ENCODE results near the gene EEF1A1. TPM values are rescaled to one million over a fixed set of nuclear protein-coding genes. Genes with fewer than 3 reads are reported as not detected.

EEF1A1 gene
- total and polyA plus RNA-seq, 2 of the 8 experiments (the other 6 are each of a cell fraction or from before 2014, with no cell fraction given) = 13,823 to 13,927 TPM

DNA sequence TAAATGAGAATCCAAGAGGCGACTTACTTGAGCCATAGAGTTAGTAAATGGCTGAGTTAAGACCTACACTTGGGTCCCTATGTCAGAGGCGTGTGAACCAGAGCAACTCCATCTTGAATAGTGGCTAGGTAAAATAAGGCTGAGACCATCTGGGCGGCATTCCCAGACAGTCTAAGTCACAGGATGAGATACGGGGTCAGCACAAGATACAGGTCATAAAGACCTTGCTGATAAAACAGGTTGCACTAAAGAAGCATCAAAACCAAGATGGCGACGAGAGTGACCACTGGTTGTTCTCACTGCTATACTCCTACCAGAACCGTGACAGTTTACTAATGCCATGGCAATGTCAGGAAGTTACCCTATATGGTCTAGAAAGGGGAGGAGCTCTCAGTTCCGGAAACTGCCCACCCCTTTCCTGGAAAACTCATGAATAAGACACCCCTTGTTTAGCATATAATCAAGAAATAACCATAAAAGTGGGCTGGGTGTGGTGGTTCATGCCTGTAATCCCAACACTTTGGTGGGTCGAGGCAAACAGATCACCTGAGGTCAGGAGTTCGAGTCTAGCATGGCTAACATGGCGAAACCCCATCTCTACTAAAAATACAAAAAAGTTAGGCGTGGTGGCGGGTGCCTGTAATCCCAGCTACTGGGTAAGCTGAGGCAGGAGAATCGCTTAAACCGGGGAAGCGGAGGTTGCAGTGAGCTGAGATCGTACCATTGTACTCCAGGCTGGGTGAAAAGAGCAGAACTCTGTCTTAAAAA is 43.9 kb upstream of the EEF1A1 start:
- DNase-seq (ENCODE audit: low read depth in 1 of 2, low spot score in 2 of 2) (no peak), FAIRE-seq (no peak)
- H2AFZ ChIP-seq (ENCODE audit: low read length) = no peak overlapping the region
- 94% methylated on average over 17 of the region's 17 CpGs; no CpG with 5 or more reads in 1 of the 2 experiments for WGBS, 2 experiments (ENCODE audit: extremely low coverage in 1 of 2, insufficient coverage in 1 of 2, insufficient read length in 1 of 2, insufficient replicate concordance in 2 of 2, low coverage in 1 of 2, low lambda C conversion rate in 2 of 2, missing lambda C conversion rate in 1 of 2)
- no peak overlapping the region for H3K4me2 ChIP-seq (ENCODE audit: insufficient read depth in 1 of 2, low read depth in 2 of 2, low read length in 2 of 2)
- no peaks in the 10 kb centered on the region for H3K9me3 ChIP-seq (ENCODE audit: insufficient read depth in 2 of 2, low read depth in 1 of 2, low read length in 1 of 2)
- H2BK12ac ChIP-seq (ENCODE audit: low read depth, low read length) = peak overlapping the region; percentile 62; the same call in 1 of the 2 replicates
- H4K91ac ChIP-seq (replicated peaks; ENCODE audit: insufficient read length, low read length) = peak overlapping the region; percentile 34
- peak overlapping the region; percentile 98 for H2AK5ac ChIP-seq (ENCODE audit: low read depth, low read length)
- peak overlapping the region; percentile 89; the same call in 1 of the 2 replicates for H2BK5ac ChIP-seq (ENCODE audit: low read depth, low read length)
- no peak overlapping the region for H2BK15ac ChIP-seq (ENCODE audit: low read length)
- no peaks in the 10 kb centered on the region for H3K36me3 ChIP-seq (ENCODE audit: control insufficient read depth in 2 of 4, insufficient read depth in 4 of 4, low read length in 3 of 4)
- POLR2A ChIA-PET (ENCODE audit: partially characterized antibody) = interaction anchor here (1.6 to 45.0 kb wide), 7 partner anchors 7 to 88 kb away, joined by 5 to 1482 read pairs (median 10); partner anchors contain the start of genes EEF1A1 and SLC17A5
- H3K9ac ChIP-seq (replicated peaks in 1 of 4; ENCODE audit: extremely low read depth in 1 of 4, low read depth in 3 of 4, low read length in 3 of 4) = no peak overlapping the region
- no peaks in the 10 kb centered on the region for H4K20me1 ChIP-seq (replicated peaks in 1 of 2; ENCODE audit: control insufficient read depth in 1 of 2, insufficient read depth in 2 of 2, low read length in 2 of 2)
- no peak overlapping the region for H3K27ac ChIP-seq (ENCODE audit: low read depth, low read length)
- H3K79me2 ChIP-seq (ENCODE audit: control insufficient read depth in 1 of 2, insufficient read depth in 2 of 2, low read length in 2 of 2) = no peaks in the 10 kb centered on the region
- CTCF ChIA-PET (ENCODE audit: partially characterized antibody) = interaction anchor here (1.3 to 2.1 kb wide), 3 partner anchors 11 to 43 kb away, joined by 3 to 6 read pairs (median 5); no protein-coding TSS in a partner anchor
- no peaks in the 10 kb centered on the region for H3K23me2 ChIP-seq (ENCODE audit: low read depth, low read length)
- H3K79me1 ChIP-seq (ENCODE audit: low read depth, low read length) = no peaks in the 10 kb centered on the region
- no peak overlapping the region for H3K4ac ChIP-seq (replicated peaks; ENCODE audit: insufficient read length, low read depth, low read length)
- TF ChIP-seq, protein P1, sequence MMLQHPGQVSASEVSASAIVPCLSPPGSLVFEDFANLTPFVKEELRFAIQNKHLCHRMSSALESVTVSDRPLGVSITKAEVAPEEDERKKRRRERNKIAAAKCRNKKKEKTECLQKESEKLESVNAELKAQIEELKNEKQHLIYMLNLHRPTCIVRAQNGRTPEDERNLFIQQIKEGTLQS (IDR thresholded peaks at IDR 0.05; ENCODE audit: insufficient read depth, low read depth, low read length) = no peak
- peak; percentile 29; the same call in 1 of the 2 replicates for TF ChIP-seq SRF (IDR thresholded peaks at IDR 0.05; ENCODE audit: low read depth, low read length)
- H4K8ac ChIP-seq (ENCODE audit: extremely low read depth, insufficient read depth, low read length) = no peak overlapping the region
- peak overlapping the region; percentile 62 for H2BK20ac ChIP-seq (ENCODE audit: low read length)
- no peak overlapping the region for H4K5ac ChIP-seq (ENCODE audit: insufficient read length, low read depth, low read length)
- H3K27me3 ChIP-seq (replicated peaks in 1 of 4; ENCODE audit: control insufficient read depth in 3 of 4, extremely low read depth in 1 of 4, insufficient read depth in 3 of 4, low read length in 3 of 4) = no peaks in the 10 kb centered on the region
- H3K18ac ChIP-seq (ENCODE audit: extremely low read depth, low read length) = no peak overlapping the region
- H3K4me3 ChIP-seq (ENCODE audit: extremely low read depth in 1 of 4, insufficient read depth in 2 of 4, low read depth in 3 of 4, low read length in 4 of 4) = no peak overlapping the region
- H2BK120ac ChIP-seq (replicated peaks; ENCODE audit: low read depth, low read length) = peak overlapping the region; percentile 28
- no peak overlapping the region for H3K56ac ChIP-seq (replicated peaks; ENCODE audit: insufficient read length, low read depth, low read length)
- H3K14ac ChIP-seq (ENCODE audit: insufficient read length) = no peak overlapping the region
- peaks cover 3 to 14% (median 10%) of the 10 kb centered on the region in 4 experiments; a peak in 5 of 7 replicates for H3K4me1 ChIP-seq (replicated peaks in 1 of 4; ENCODE audit: control insufficient read depth in 3 of 4, insufficient read depth in 4 of 4, low read length in 3 of 4)
- no peak overlapping the region for H3K23ac ChIP-seq (ENCODE audit: insufficient read length)
